Neuron (in vitro differentiated cells): ENCODE results near the gene MRPL42.
"Not testable (repeated sequence)": the region's sequence is repeated elsewhere in the genome, so short reads cannot be mapped to it uniquely, and the experiment has no call there.

Experiments
- H2AFZ ChIP-seq: one replicate; pipeline ENCODE4 v1.6.1; 2013; ENCODE audit warnings: low read depth, mild to moderate bottlenecking, inconsistent platforms, low read length, moderate library complexity
- H3K27me3 ChIP-seq: one replicate; pipeline ENCODE4 v1.6.1; 2013; ENCODE audit warnings: low read length; ENCODE audit not compliant: insufficient read depth
- H3K36me3 ChIP-seq: one replicate; pipeline ENCODE4 v1.6.1; 2013; ENCODE audit warnings: low read length; ENCODE audit not compliant: insufficient read depth
- H3K4me1 ChIP-seq: one replicate; pipeline ENCODE4 v1.6.1; 2013; ENCODE audit warnings: low read length; ENCODE audit not compliant: insufficient read depth
- H3K4me3 ChIP-seq: 2 replicates; pipeline ENCODE4 v1.5.1; 2013; ENCODE audit warnings: mild to moderate bottlenecking, low read length, moderate library complexity
- H3K9me3 ChIP-seq: one replicate; pipeline ENCODE4 v1.6.1; 2013; ENCODE audit warnings: low read length

MRPL42 gene

DNA sequence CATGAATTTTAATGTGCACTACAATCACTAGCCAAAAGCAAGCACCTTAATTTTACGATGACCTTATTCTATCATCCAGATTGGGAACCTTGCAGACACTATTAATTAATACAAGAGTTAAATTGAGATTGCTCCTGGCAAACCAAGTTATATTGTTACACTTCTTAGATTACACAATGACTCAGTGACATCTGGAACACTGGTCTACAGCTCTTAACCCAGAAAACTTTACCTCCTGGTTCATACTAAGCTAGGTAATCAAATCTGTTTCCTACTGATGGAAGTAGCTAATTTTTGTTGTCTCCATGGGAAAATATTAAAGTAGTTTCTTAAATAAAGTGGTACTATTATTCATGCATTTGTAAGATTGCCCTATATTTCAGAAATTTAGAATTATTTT, 25.5 kb downstream of the MRPL42 start:
- H3K9me3 ChIP-seq, H3K4me1 ChIP-seq, H2AFZ ChIP-seq, H3K4me3 ChIP-seq, H3K27me3 ChIP-seq: not testable (repeated sequence)
- peaks cover 72% of the 10 kb centered on the region for H3K36me3 ChIP-seq

DNA sequence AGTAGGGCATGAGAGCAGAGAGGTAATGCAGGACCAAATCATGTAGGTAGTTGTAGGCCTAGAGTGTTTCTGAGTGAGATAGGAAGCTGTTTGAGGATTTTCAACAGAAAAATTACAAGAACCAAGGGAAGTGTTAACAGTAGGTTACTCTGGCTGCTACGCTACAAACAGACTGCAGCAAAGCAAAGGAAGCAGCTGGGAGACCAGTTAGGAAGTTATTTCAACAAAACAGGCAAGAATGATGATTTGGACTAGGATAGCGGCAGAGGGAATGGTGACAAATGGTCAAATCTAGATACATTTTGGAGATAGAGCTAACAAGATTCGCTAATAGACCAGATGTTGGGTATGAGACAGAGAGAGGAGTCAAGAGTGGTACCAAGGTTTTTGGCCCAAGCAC, 26.8 kb downstream of the MRPL42 start:
- H3K9me3 ChIP-seq: no peaks in the 10 kb centered on the region
- H3K4me1 ChIP-seq: no peaks in the 10 kb centered on the region
- no peak overlapping the region for H3K4me3 ChIP-seq
- H2AFZ ChIP-seq: no peak overlapping the region
- peaks cover 59% of the 10 kb centered on the region for H3K36me3 ChIP-seq
- no peaks in the 10 kb centered on the region for H3K27me3 ChIP-seq

DNA sequence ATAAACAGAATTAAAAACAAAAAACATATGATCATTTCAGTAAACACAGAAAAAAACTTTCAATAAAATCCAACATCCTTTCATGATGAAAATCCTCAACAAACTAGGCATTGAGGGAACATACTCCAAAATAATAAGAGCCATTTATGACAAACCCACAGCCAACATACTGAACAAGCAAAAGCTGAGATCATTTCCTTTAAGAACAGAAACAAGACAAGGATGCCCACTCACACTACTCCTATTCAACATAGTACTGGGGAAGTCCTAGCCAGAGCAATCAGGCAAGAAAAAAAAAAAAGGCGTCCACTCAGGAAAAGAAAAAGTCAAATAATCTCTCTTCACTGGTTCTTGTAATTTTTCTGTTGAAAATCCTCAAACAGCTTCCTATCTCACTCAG, 30.1 kb downstream of the MRPL42 start:
- no peak overlapping the region for H2AFZ ChIP-seq
- H3K9me3 ChIP-seq: no peaks in the 10 kb centered on the region
- H3K4me3 ChIP-seq: no peak overlapping the region
- no peaks in the 10 kb centered on the region for H3K27me3 ChIP-seq
- peaks cover 44% of the 10 kb centered on the region for H3K36me3 ChIP-seq
- no peaks in the 10 kb centered on the region for H3K4me1 ChIP-seq

DNA sequence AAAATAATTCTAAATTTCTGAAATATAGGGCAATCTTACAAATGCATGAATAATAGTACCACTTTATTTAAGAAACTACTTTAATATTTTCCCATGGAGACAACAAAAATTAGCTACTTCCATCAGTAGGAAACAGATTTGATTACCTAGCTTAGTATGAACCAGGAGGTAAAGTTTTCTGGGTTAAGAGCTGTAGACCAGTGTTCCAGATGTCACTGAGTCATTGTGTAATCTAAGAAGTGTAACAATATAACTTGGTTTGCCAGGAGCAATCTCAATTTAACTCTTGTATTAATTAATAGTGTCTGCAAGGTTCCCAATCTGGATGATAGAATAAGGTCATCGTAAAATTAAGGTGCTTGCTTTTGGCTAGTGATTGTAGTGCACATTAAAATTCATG, 31.5 kb downstream of the MRPL42 start:
- H3K4me3 ChIP-seq, H3K4me1 ChIP-seq, H3K9me3 ChIP-seq, H3K27me3 ChIP-seq, H2AFZ ChIP-seq: not testable (repeated sequence)
- H3K36me3 ChIP-seq: peaks cover 50% of the 10 kb centered on the region

DNA sequence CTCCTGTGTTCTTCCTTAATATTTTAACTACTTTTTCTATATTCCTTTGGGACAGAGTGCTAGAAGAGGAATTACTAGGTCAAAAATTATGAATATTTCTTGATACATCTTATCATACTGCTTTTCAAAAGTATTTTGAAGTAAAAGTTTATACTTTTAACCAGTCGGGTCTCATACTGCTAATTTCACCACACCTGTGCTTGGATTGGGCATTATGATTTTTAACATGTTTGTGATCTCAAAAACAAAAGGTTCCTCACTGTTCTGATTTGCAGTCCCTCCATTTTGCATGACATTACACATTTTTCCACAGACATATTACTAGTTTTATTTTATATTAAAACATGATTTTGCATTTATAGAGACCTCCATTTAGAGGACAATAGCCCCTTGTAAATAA, 32.9 kb downstream of the MRPL42 start:
- H2AFZ ChIP-seq: no peak overlapping the region
- no peaks in the 10 kb centered on the region for H3K27me3 ChIP-seq
- H3K9me3 ChIP-seq: no peaks in the 10 kb centered on the region
- no peak overlapping the region for H3K4me3 ChIP-seq
- peaks cover 50% of the 10 kb centered on the region for H3K36me3 ChIP-seq
- H3K4me1 ChIP-seq: no peaks in the 10 kb centered on the region

DNA sequence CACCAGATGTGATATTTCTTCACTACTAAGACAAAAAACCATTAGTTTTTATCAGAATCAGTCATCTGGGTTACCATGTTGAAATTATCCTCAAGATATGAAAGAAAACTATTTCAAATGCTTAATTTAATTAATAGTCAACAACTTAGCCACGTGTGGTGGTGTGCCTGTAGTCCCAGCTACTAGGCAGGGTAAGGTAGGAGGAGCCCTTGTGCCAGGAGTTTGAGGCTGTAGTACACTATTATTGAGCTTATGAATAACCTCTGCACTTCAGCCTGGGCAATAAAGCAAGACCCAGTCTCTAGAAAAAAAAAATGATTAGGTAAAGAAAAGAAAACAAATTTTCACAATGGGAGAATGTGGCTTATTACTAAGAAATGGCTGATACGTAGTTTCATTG, 33.4 kb downstream of the MRPL42 start:
- Histone ChIP-seq H3K4me3 (no peak overlapping the region), H3K9me3 (no peaks in the 10 kb centered on the region), H3K27me3 (no peaks in the 10 kb centered on the region), H2AFZ (no peak overlapping the region), H3K36me3 (peaks cover 45% of the 10 kb centered on the region), H3K4me1 (no peaks in the 10 kb centered on the region)

DNA sequence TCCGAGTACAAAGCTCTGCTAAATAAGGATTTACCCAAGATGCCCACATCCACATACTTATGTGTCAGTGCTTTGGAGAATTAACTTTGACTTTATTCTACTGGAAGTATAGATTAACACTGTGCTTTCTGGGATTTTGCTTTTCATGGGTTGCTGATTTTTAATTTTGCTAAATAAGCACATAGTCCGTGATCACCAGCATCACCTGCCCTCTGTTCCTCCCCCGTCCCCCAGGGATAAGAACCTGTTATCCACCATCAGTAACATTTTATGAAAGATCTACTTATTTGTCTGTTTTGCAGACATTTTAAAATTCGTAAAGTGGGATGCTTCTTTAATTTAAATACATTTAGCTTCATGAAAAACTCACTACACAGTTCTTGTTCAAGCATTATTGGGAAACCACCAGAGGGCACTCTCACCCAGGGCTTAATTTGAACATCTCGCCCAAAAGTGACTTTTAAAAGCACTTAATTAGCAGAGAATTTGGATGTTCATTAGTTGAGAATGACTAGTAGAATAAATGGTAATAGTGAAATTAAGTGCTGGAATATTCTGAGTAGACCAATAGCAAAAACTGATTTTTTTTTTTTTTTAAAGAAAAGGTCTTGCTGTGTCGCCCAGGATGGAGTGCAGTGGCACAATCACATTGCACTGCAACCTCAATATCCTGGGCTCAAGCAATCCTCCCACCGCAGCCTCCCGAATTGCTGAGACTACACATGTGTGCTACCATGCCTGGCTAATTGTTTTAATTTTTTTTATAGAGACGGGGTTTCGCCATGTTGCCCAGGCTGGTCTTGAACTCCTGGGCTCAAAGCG, 35.7 kb downstream of the MRPL42 start:
- Histone ChIP-seq H3K9me3 (no peaks in the 10 kb centered on the region), H3K27me3 (no peaks in the 10 kb centered on the region), H3K36me3 (peaks cover 39% of the 10 kb centered on the region), H3K4me1 (no peaks in the 10 kb centered on the region), H3K4me3 (no peak overlapping the region), H2AFZ (no peak overlapping the region)

DNA sequence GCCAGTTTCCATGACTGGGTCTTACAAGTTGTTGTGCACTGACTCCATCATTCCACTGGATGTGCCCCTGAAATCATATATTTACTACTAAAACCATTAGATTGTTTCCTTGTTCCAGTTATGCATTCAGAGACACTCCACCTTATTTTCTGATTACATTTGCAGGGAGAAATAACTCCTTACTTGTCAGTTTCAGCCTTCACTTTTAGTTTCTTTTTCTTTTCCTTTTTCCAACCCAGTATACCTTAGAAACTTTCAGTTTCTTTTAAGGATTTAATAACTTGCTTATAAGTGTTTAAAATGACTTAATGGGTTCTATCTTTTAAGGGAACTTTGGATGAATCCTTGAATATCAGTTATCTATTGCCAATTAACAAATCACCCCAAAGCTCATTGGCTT, 39.9 kb downstream of the MRPL42 start:
- Histone ChIP-seq H3K4me3 (no peak overlapping the region), H3K4me1 (no peaks in the 10 kb centered on the region), H3K36me3 (peaks cover 29% of the 10 kb centered on the region), H2AFZ (no peak overlapping the region), H3K27me3 (no peaks in the 10 kb centered on the region), H3K9me3 (no peaks in the 10 kb centered on the region)

DNA sequence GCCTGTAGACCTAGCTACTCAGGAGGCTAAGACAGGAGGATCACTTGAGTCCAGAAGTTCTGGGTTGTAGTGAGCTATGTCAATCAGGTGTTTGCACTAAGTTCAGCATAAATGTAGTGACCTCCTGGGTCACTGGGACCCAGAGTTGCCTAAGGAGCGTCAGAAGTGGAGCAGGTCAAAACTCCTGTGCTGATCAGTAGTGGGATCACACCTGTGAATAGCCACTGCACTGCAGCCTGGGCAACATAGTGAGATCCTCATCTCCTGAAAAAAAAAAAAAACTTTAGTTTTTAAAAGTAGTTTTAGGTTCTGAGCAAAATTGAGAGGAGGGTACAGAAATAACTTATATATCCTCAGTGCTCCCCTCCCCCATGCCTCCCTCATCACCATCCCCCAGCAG, 42.2 kb downstream of the MRPL42 start:
- Histone ChIP-seq H3K9me3 (no peaks in the 10 kb centered on the region), H3K4me3 (no peak overlapping the region), H2AFZ (no peak overlapping the region), H3K36me3 (peaks cover 14% of the 10 kb centered on the region), H3K4me1 (no peaks in the 10 kb centered on the region), H3K27me3 (no peaks in the 10 kb centered on the region)

- H3K4me1 ChIP-seq: no peaks in the 10 kb centered on the region
- peaks cover 2% of the 10 kb centered on the region for H3K36me3 ChIP-seq
- H3K27me3 ChIP-seq: no peaks in the 10 kb centered on the region
- no peaks in the 10 kb centered on the region for H3K9me3 ChIP-seq
- no peak overlapping the region for H2AFZ ChIP-seq
- no peak overlapping the region for H3K4me3 ChIP-seq
Observed at GRCh38 chr12:93514853-93515252, 47.5 kb downstream of the MRPL42 start.

DNA sequence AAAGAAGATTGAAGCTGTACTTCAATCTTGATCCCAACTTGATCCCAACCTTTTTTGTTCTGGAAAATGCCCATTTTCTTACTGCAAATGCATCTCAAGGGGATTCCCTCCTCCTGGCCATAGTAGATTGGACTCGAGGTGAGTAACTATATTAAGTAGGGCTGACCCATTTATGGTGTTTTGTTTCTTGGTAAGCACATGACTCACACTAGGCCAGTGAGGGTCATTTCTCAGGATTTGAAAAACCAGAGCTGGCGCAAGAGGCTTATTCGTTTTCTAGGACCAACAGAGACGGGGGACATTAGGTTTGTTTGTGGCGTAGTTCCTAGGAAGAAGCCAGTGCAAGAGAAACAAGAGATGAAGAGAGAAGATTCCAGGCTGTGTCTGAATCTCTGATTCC, 51.4 kb downstream of the MRPL42 start:
- Histone ChIP-seq H3K27me3 (no peaks in the 10 kb centered on the region), H3K4me3 (no peak overlapping the region), H3K36me3 (no peaks in the 10 kb centered on the region), H2AFZ (no peak overlapping the region), H3K9me3 (no peaks in the 10 kb centered on the region), H3K4me1 (no peaks in the 10 kb centered on the region)

- H3K27me3 ChIP-seq: no peaks in the 10 kb centered on the region
- no peak overlapping the region for H3K4me3 ChIP-seq
- no peaks in the 10 kb centered on the region for H3K4me1 ChIP-seq
- no peaks in the 10 kb centered on the region for H3K9me3 ChIP-seq
- H3K36me3 ChIP-seq: no peaks in the 10 kb centered on the region
- H2AFZ ChIP-seq: no peak overlapping the region
Observed at GRCh38 chr12:93519859-93520258, 52.5 kb downstream of the MRPL42 start.

GRCh38 chr12:93520454-93520853, 53.1 kb downstream of the MRPL42 start:
- Histone ChIP-seq H2AFZ (no peak overlapping the region), H3K4me3 (no peak overlapping the region), H3K4me1 (no peaks in the 10 kb centered on the region), H3K9me3 (no peaks in the 10 kb centered on the region), H3K36me3 (no peaks in the 10 kb centered on the region), H3K27me3 (no peaks in the 10 kb centered on the region)
